PC-9 (cell line): ENCODE measurements around the gene XXYLT1. TPM values are rescaled to one million over a fixed set of nuclear protein-coding genes. Genes with fewer than 3 reads are reported as not detected.
A peak's percentile ranks its signal among the peaks of the same experiment; 100 is the strongest.

Experiments used
- BruUV-seq: library from RNA; stranded (reverse); fragments of 400-500 nt; replicated peaks from 2 replicates; lab custom pipeline; 2021; lab: Mats Ljungman, UMichigan
- CTCF ChIA-PET: fragments of 300-600 bp; sonication (Branson Sonifier 250); formaldehyde crosslinking; loops from one replicate; lab custom pipeline; 2022; ENCODE audit warnings: antibody characterized with exemption; lab: Charles Lee
- POLR2A ChIA-PET: fragments of 300-600 bp; sonication (Branson Sonifier 250); formaldehyde crosslinking; loops from one replicate; lab custom pipeline; 2022; ENCODE audit warnings: antibody characterized with exemption; ENCODE audit not compliant: unreplicated experiment; lab: Charles Lee
- DNase-seq, 2 experiments: peaks; one replicate each; pipeline versions ENCODE4 v3.0.0 to v3.0.0-alpha.2; 2015 to 2022; ENCODE audit warnings: mixed read lengths in 1 of 2
- H2AFZ ChIP-seq: fragments of 200-600 bp; sonication (generic); 2 replicates; pipeline ENCODE4 v1.8.1; 2017; ENCODE audit warnings: antibody characterized with exemption
- H3F3A ChIP-seq: fragments of 200-600 bp; sonication (generic); 2 replicates; pipeline ENCODE4 v1.8.1; 2017; ENCODE audit warnings: antibody characterized with exemption, mild to moderate bottlenecking, low read depth; ENCODE audit not compliant: insufficient read depth
- H3K27ac ChIP-seq: fragments of 200-600 bp; sonication (generic); 2 replicates; pipeline ENCODE4 v1.6.1; 2016; ENCODE audit warnings: mixed run types
- H3K27me3 ChIP-seq: fragments of 200-600 bp; sonication (generic); 2 replicates; pipeline ENCODE4 v1.6.1; 2016; ENCODE audit warnings: low read depth, mixed run types; ENCODE audit not compliant: insufficient read depth
- H3K36me3 ChIP-seq: fragments of 200-600 bp; sonication (generic); 2 replicates; pipeline ENCODE4 v1.6.1; 2016; ENCODE audit warnings: low read depth, mixed run types
- H3K4me1 ChIP-seq: fragments of 200-600 bp; sonication (generic); replicated peaks from 2 replicates; pipeline ENCODE4 v1.6.1; 2016; ENCODE audit warnings: mixed run types; ENCODE audit not compliant: insufficient read depth
- H3K4me2 ChIP-seq: fragments of 200-600 bp; sonication (generic); 2 replicates; pipeline ENCODE4 v1.6.1; 2017; ENCODE audit warnings: mixed run types
- H3K4me3 ChIP-seq: fragments of 200-600 bp; sonication (generic); 2 replicates; pipeline ENCODE4 v1.6.1; 2016; ENCODE audit warnings: mixed run types
- H3K79me2 ChIP-seq: fragments of 200-600 bp; sonication (generic); 2 replicates; pipeline ENCODE4 v1.6.1; 2017; ENCODE audit warnings: low read depth, mixed run types
- H3K9me2 ChIP-seq: fragments of 200-600 bp; sonication (generic); 2 replicates; pipeline ENCODE4 v1.8.1; 2017; ENCODE audit warnings: mild to moderate bottlenecking; ENCODE audit not compliant: insufficient read depth
- H3K9me3 ChIP-seq: fragments of 200-600 bp; sonication (generic); 2 replicates; pipeline ENCODE4 v1.8.1; 2016; ENCODE audit warnings: low read depth; ENCODE audit not compliant: insufficient read depth
- H4K20me1 ChIP-seq: fragments of 200-600 bp; sonication (generic); 2 replicates; pipeline ENCODE4 v1.8.1; 2017; ENCODE audit not compliant: insufficient read depth
- EZH2 ChIP-seq: fragments of 200-600 bp; sonication (generic); IDR thresholded peaks from 2 replicates; pipeline ENCODE4 v1.8.0; 2017; ENCODE audit warnings: antibody characterized with exemption, low read depth
- intact Hi-C: fragments of 100-400 bp; cut with micrococcal nuclease; formaldehyde crosslinking; loops from one replicate; pipeline ENCODE4 v1.10.0; 2022; ENCODE audit not compliant: unreplicated experiment
- total RNA-seq: library from RNA; stranded (reverse); gene quantifications from 2 replicates; pipeline ENCODE4 v1.2.3, GENCODE V29; 2021
- TF ChIP-seq, protein P1 (sequence below): fragments of 200-600 bp; sonication (generic); conservative IDR thresholded peaks from 2 replicates; pipeline ENCODE4 v1.6.1; 2017; ENCODE audit warnings: mixed run types, antibody characterized with exemption, mild to moderate bottlenecking, moderate library complexity

XXYLT1 gene
- total RNA-seq, 1 experiment from 2014 or later: 13.3 TPM

DNA sequence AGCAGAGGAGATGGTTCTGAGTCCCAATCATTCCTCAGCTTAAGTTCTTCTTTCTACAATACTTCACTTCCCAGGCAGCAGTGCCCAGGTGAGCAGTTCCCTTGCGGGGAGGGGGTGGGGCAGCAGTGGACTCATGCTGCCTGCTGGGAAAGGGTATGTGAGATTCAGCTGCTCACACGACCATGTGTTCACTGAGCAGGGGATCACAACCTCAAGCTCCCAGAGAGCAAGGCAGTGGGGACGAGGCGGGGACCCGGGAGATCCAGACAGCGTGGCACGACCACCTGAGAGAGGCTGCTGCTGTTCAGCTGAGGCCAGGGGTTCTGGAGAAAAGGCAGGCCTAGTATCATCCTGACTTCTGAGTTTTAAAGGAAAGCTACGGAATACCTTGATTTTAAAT is 166.6 kb downstream of the XXYLT1 start:
- Histone ChIP-seq H3K27ac (no peak overlapping the region), H3K9me2 (no peaks in the 10 kb centered on the region), H3K4me1 (peaks cover 47% of the 10 kb centered on the region), H3F3A (peaks cover 28% of the 10 kb centered on the region), H4K20me1 (no peaks in the 10 kb centered on the region), H3K4me2 (no peak overlapping the region), H2AFZ (no peak overlapping the region), H3K79me2 (no peaks in the 10 kb centered on the region), H3K9me3 (no peaks in the 10 kb centered on the region), H3K4me3 (no peak overlapping the region), H3K36me3 (no peaks in the 10 kb centered on the region), H3K27me3 (no peaks in the 10 kb centered on the region)
- ChIA-PET POLR2A (no interaction called here), CTCF (interaction anchor here (0.6 to 1.0 kb wide), 3 partner anchors 73 to 232 kb away, joined by 3 to 20 read pairs (median 3); no protein-coding TSS in a partner anchor)
- DNase-seq: no peak
- TF ChIP-seq, protein P1, sequence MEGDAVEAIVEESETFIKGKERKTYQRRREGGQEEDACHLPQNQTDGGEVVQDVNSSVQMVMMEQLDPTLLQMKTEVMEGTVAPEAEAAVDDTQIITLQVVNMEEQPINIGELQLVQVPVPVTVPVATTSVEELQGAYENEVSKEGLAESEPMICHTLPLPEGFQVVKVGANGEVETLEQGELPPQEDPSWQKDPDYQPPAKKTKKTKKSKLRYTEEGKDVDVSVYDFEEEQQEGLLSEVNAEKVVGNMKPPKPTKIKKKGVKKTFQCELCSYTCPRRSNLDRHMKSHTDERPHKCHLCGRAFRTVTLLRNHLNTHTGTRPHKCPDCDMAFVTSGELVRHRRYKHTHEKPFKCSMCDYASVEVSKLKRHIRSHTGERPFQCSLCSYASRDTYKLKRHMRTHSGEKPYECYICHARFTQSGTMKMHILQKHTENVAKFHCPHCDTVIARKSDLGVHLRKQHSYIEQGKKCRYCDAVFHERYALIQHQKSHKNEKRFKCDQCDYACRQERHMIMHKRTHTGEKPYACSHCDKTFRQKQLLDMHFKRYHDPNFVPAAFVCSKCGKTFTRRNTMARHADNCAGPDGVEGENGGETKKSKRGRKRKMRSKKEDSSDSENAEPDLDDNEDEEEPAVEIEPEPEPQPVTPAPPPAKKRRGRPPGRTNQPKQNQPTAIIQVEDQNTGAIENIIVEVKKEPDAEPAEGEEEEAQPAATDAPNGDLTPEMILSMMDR: no peak
- TF ChIP-seq EZH2: no peak
- BruUV-seq: no TSS peak
- intact Hi-C loops: loop anchor here (5.0 to 10.0 kb wide), 3 partner anchors 117 to 330 kb away; no protein-coding TSS in a partner anchor

DNA sequence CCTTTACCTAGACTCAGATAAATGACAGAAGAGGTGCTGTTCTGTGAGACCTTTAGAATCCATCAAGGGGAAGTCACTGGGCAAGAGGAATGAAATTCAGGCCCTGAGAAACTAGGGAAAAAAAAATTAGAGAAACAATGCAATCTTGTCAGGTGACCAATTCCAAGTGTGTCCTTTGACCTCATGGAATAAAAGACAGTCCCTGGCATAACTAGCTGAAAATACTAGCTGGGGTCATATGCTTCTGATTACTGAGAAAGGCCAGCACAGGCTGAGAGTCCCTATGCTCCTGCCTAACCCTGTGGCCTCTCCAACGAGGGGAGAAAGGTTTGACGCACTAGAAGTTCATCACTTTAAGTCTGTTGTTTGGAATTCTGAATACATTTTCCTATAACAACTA is 167.3 kb downstream of the XXYLT1 start:
- Histone ChIP-seq H3K27ac (no peak overlapping the region), H3K9me3 (no peaks in the 10 kb centered on the region), H3K4me2 (no peak overlapping the region), H3K79me2 (no peaks in the 10 kb centered on the region), H3F3A (peaks cover 21% of the 10 kb centered on the region), H3K27me3 (no peaks in the 10 kb centered on the region), H3K9me2 (no peaks in the 10 kb centered on the region), H3K4me3 (no peak overlapping the region), H3K36me3 (no peaks in the 10 kb centered on the region), H2AFZ (no peak overlapping the region), H4K20me1 (no peaks in the 10 kb centered on the region), H3K4me1 (peaks cover 47% of the 10 kb centered on the region)
- no peak for DNase-seq
- intact Hi-C loops: loop anchor here (2.0 to 10.0 kb wide), 4 partner anchors 116 to 329 kb away; no protein-coding TSS in a partner anchor
- BruUV-seq: no TSS peak
- no peak for TF ChIP-seq EZH2
- TF ChIP-seq, protein P1: no peak
- ChIA-PET CTCF (no interaction called here), POLR2A (no interaction called here)

GRCh38 chr3:195102609-195103467 is 168.1 kb downstream of the XXYLT1 start:
- H3K4me2 ChIP-seq: peak overlapping the region; percentile 32
- H3K4me1 ChIP-seq: peaks cover 47% of the 10 kb centered on the region
- H3K9me2 ChIP-seq: no peaks in the 10 kb centered on the region
- H3K27me3 ChIP-seq: no peaks in the 10 kb centered on the region
- H3K79me2 ChIP-seq: no peaks in the 10 kb centered on the region
- H3K4me3 ChIP-seq: no peak overlapping the region
- H4K20me1 ChIP-seq: no peaks in the 10 kb centered on the region
- H3K36me3 ChIP-seq: no peaks in the 10 kb centered on the region
- H2AFZ ChIP-seq: no peak overlapping the region
- H3K27ac ChIP-seq: peak overlapping the region; percentile 52
- BruUV-seq: TSS peak; percentile 71
- DNase-seq: peak; percentile 62 to 90
- H3K9me3 ChIP-seq: no peaks in the 10 kb centered on the region
- peaks cover 13% of the 10 kb centered on the region for H3F3A ChIP-seq
- TF ChIP-seq, protein P1: no peak
- no peak for TF ChIP-seq EZH2
- intact Hi-C loops: loop anchor here (1.0 to 10.0 kb wide), 6 partner anchors 70 to 328 kb away; no protein-coding TSS in a partner anchor
- ChIA-PET CTCF (interaction anchor here (0.6 kb wide), 1 partner anchor 340 kb away, joined by 6 read pairs; no protein-coding TSS in a partner anchor), POLR2A (no interaction called here)
